Measurements from ENCODE around the gene CDCP1.
A peak's percentile ranks its signal among the peaks of the same experiment; 100 is the strongest.
"Not testable (repeated sequence)": the region's sequence is repeated elsewhere in the genome, so short reads cannot be mapped to it uniquely, and the experiment has no call there.

CDCP1 gene

DNA sequence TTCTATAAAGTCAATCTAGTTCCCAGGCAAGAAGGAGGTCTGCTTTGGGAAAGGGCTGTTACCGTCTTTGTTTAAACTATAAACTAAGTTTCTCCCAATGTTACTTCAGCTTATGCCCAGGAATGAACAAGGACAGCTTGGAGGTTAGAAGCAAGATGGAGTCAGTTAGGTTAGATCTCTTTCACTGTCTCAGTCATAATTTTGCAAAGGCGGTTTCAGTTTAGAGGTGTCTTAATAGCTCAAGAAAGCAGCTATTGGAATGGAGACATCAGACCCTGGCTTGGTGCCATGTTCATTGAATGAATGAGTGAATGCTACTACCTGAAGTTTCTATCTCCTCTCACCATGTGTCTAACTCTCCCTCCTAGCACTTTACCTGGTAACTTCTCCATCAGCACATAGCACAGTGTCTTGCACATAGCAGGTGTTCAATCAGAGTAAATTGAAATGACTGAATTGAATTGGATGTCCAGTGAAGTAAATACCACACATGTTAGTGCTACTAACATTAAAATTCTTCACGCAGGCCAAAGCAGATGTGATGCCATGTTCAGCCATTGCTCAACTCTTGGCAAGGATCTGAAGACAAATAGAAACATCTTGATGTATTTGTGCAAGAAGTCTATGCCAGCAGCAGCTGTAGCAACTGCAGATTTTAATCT, 91.9 kb downstream of the CDCP1 start:
- DNase-seq = no peak

DNA sequence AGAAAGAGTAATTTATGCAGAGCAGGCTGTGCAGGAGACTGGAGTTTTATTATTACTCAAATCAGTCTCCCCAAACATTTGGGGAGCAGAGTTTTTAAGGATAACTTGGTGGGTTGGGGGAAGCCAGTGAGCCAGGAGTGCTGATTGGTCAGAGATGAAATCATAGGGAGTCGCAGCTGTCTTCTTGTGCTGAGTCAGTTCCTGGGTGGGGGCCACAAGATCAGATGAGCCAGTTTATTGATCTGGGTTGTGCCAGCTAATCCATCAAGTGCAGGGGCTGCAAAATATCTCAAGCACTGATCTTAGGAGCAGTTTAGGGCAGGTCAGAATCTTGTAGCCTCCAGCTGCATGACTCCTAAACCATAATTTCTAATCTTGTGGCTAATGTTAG, 92.4 kb downstream of the CDCP1 start:
- not testable (repeated sequence) for DNase-seq

DNA sequence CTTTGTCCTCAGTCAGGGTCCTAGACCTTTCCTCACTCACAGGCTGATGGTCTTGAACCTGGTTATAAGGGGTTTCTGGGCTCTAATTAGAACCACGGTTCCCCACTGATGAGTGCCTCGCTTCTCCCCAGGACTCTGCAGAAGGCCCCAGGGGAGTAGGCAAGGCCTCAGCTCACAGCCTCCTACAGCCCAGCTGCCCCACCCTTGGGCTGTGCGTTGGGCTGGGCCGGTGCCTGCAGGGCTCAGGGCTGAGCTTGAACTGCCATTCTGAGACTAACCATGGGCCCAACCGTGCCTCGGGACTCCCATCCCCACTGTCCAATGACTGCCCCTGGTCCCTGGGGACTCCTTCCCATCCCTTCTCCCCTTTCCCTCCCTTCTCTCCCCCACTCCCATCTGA, 94.5 kb downstream of the CDCP1 start:
- DNase-seq = no peak

- DNase-seq = no peak
Observed at GRCh38 chr3:45049807-45050206, 96.4 kb downstream of the CDCP1 start.

DNA sequence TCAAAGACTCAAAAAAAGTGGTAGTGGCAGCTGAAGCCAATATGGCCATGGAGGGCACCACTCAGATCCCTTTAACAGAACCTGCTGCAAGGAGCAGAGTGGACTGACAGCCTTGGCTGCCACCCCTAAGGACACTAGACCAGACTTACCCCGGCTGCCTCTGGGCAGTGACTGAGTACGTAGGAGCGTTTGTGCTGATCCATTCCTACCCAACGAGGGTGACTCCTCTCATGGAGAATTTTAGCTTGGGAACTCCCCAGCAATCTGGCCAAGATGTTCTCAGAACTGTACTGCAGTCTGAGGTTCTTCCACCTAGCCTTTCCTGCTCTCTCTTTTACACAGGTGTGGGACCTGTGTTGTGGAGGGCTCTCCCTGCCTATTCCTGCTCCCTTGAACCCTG, 97.9 kb downstream of the CDCP1 start:
- no peak for DNase-seq

GRCh38 chr3:45043728-45044299, 102.4 kb downstream of the CDCP1 start:
- no peak for DNase-seq

- DNase-seq = no peak
Observed at GRCh38 chr3:45042162-45042561, 104.0 kb downstream of the CDCP1 start.

DNA sequence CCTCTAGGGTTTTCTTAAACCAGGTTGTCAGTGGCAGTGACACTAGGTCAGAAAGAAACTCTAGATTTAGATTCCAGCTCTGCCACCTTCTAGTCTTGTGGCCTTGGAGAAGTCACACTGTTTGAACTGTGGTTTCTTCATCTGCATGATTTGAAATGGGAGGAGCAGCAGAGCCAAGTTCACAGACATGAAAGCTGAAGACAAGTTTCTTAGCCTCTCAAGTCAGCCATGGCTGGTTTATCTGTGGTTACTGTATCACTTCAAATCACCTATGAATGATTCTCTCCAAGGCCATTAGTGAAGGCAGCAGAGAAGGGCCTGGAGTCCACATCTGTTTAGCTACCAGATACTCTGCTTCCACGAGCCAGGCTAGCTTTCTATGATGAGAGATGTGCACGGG, 104.5 kb downstream of the CDCP1 start:
- no peak for DNase-seq

GRCh38 chr3:45037720-45038455, 108.3 kb downstream of the CDCP1 start:
- peak; percentile 66 for DNase-seq

DNA sequence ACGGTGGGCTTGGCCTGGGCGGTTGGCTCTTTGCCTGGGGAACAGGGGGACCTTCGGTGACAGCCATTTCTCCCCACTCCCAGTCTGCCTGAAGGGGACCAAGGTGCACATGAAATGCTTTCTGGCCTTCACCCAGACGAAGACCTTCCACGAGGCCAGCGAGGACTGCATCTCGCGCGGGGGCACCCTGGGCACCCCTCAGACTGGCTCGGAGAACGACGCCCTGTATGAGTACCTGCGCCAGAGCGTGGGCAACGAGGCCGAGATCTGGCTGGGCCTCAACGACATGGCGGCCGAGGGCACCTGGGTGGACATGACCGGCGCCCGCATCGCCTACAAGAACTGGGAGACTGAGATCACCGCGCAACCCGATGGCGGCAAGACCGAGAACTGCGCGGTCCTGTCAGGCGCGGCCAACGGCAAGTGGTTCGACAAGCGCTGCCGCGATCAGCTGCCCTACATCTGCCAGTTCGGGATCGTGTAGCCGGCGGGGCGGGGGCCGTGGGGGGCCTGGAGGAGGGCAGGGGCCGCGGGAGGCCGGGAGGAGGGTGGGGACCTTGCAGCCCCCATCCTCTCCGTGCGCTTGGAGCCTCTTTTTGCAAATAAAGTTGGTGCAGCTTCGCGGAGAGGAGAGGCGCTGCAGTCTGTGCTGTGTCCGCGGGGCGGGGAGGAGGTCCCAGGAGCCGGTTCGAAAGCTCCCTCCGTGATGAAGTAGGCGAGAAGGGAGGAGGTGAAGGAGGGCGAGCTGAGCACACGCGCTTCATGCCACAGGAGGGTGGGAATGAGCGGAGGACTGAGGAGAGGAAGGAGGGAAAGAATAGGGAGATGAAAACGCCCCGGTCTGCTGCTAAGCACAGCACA, 110.5 kb downstream of the CDCP1 start:
- no peak for DNase-seq

DNA sequence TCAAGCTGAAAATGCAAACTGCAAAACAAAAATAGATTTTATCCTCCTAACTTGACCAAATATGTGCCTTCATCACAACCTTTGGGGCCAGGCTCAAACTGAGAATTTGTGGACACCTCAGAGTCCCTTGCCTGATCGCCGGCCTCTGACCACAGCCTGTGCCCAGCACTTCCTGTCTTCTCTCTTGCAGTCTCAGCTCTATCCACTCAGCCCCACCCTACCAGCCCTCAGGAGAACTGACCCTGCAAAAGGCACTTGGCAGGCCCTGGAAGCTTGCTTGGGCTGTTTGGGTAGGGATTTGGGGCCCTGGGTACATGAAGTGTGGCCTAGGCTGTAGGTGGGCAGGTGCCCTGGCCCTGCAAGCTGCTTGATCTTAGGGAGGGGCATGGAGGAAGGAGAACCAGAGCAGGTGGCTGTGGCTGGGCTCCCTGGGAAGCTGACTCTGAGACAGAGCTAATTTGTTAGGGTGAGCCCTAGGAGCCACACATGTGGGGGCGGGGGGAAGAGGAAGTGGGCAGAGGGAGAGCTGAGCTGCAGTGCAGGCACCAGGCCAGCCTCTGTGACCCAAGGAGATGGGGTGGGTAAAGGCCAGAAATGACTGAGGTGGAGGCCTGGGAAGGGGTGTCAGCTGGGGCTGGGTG, 111.4 kb downstream of the CDCP1 start:
- DNase-seq = no peak

DNA sequence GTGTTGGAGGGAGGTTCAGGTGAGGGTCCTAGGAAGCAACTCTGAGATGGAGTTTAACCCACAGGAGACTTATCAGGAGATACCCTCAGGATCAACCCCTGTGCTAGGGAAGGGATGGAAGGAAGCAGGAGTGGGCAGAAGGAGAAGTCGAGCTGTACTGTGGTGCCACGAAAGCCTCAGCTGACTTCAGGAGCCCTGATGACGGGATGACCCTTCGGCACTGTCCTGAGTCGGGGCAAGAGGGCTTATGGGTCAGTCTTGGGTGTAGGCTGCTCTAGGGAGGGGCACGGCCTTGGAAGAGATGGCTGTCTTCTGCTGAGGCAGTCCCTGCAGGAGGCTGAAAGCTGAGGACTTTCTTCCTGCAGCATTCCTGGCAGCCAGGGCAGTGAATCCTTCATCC, 112.4 kb downstream of the CDCP1 start:
- DNase-seq = no peak

Measured in NCI-H1694 treated with DMSO at 0.1 percent for 48 hours (cell line).